GM12878 (cell line): ENCODE data around the gene SLC43A3. TPM values are rescaled to one million over a fixed set of nuclear protein-coding genes. Genes with fewer than 3 reads are reported as not detected.
A peak's percentile ranks its signal among the peaks of the same experiment; 100 is the strongest.

ENCODE experiments used
- ATAC-seq: fragments of 200-7000 bp; cut with Tn5 transposase; 3 replicates; pipeline ENCODE4 v1.9.1; 2020; ENCODE audit warnings: mild to moderate bottlenecking, moderate library complexity
- BruUV-seq: library from RNA; stranded (reverse); fragments of 400-500 nt; replicated peaks from 2 replicates; lab custom pipeline; 2021; lab: Mats Ljungman, UMichigan
- CTCF ChIA-PET: fragments of 300-600 bp; sonication (Branson Sonifier 250); formaldehyde crosslinking; extraction: SDS; loops from one replicate; lab custom pipeline; 2021; ENCODE audit warnings: inconsistent platforms; lab: Yijun Ruan, JAX
- POLR2A ChIA-PET: fragments of 350-600 bp; formaldehyde crosslinking; extraction: SDS; loops from one replicate; lab custom pipeline; 2021; ENCODE audit warnings: inconsistent platforms; lab: Charles Lee
- RAD21 ChIA-PET: fragments of 300-600 bp; sonication (Branson Sonifier 250); formaldehyde crosslinking; loops from one replicate; lab custom pipeline; 2023; ENCODE audit warnings: antibody characterized with exemption; ENCODE audit not compliant: unreplicated experiment; lab: Charles Lee
- SMC1A ChIA-PET: fragments of 300-600 bp; sonication (Branson Sonifier 250); formaldehyde crosslinking; loops from one replicate; lab custom pipeline; 2023; ENCODE audit not compliant: unreplicated experiment, uncharacterized antibody; lab: Charles Lee
- DNase-seq: peaks from one replicate; pipeline ENCODE4 v3.0.0-alpha.2; 2011; ENCODE audit warnings: low read depth, low spot score
- FAIRE-seq: peaks from 3 replicates; lab custom pipeline; 2011; peaks lifted over from hg19 to GRCh38; lab: Jason Lieb, UNC
- H2AFZ ChIP-seq: 2 replicates; pipeline ENCODE4 v1.6.0; 2011; ENCODE audit warnings: low read depth, low read length, control low read depth; ENCODE audit not compliant: control insufficient read depth
- H3K27ac ChIP-seq: 2 replicates; pipeline ENCODE4 v1.5.1; 2011; ENCODE audit warnings: control low read depth; ENCODE audit not compliant: control insufficient read depth, insufficient read depth
- H3K27me3 ChIP-seq, 2 experiments: replicated peaks in 1 of 2; 2 replicates each; pipeline versions ENCODE4 v1.6.0 to v1.6.1; 2011; ENCODE audit warnings: low read length in 1 of 2; ENCODE audit not compliant: control insufficient read depth in 2 of 2, insufficient read depth in 2 of 2
- H3K36me3 ChIP-seq, 2 experiments: 2 replicates each; pipeline ENCODE4 v1.5.1; 2011; ENCODE audit warnings: low read length in 1 of 2; ENCODE audit not compliant: control insufficient read depth in 2 of 2, insufficient read depth in 2 of 2
- H3K4me1 ChIP-seq: 2 replicates; pipeline ENCODE4 v1.6.1; 2011; ENCODE audit warnings: mild to moderate bottlenecking, low read length, moderate library complexity, mixed read lengths; ENCODE audit not compliant: control insufficient read depth, insufficient read depth
- H3K4me2 ChIP-seq: 2 replicates; pipeline ENCODE4 v1.6.0; 2011; ENCODE audit warnings: control low read depth; ENCODE audit not compliant: control insufficient read depth, insufficient read depth
- H3K4me3 ChIP-seq: fragments of 200-600 bp; sonication (generic); 2 replicates; pipeline ENCODE4 v1.5.1; 2016
- H3K79me2 ChIP-seq: 2 replicates; pipeline ENCODE4 v1.6.0; 2011; ENCODE audit warnings: low read length; ENCODE audit not compliant: control insufficient read depth, insufficient read depth
- H3K9ac ChIP-seq: 2 replicates; pipeline ENCODE4 v1.8.0; 2011; ENCODE audit warnings: low read length, control low read depth, mixed read lengths; ENCODE audit not compliant: control insufficient read depth, insufficient read depth
- H3K9me3 ChIP-seq: replicated peaks from 3 replicates; pipeline ENCODE4 v1.5.1; 2011; ENCODE audit warnings: mild to moderate bottlenecking, low read length; ENCODE audit not compliant: control insufficient read depth, insufficient read depth
- H4K20me1 ChIP-seq: 2 replicates; pipeline ENCODE4 v1.6.0; 2011; ENCODE audit not compliant: control insufficient read depth, insufficient read depth
- FOXM1 ChIP-seq: IDR thresholded peaks from 2 replicates; pipeline ENCODE4 v1.6.1; 2012; ENCODE audit warnings: low read depth, mild to moderate bottlenecking, inconsistent platforms, low read length, moderate library complexity
- HDAC2 ChIP-seq: fragments of 200-600 bp; sonication (generic); IDR thresholded peaks from 2 replicates; pipeline ENCODE4 v1.6.1; 2017
- HSF1 ChIP-seq: fragments of 150-350 bp; IDR thresholded peaks from 2 replicates; pipeline ENCODE4 v1.6.1; 2014; ENCODE audit warnings: mild to moderate bottlenecking, low read depth, low read length
- KDM1A ChIP-seq: fragments of 200-600 bp; sonication (generic); IDR thresholded peaks from 2 replicates; pipeline ENCODE4 v1.6.1; 2016; ENCODE audit warnings: borderline replicate concordance
- MEF2B ChIP-seq: fragments of 450-650 bp; IDR thresholded peaks from 2 replicates; pipeline ENCODE4 v1.6.1; 2018; ENCODE audit warnings: mild to moderate bottlenecking, moderate library complexity; ENCODE audit not compliant: partially characterized antibody, poor library complexity, severe bottlenecking
- NFXL1 ChIP-seq: fragments of 450-650 bp; IDR thresholded peaks from 2 replicates; pipeline ENCODE4 v1.6.1; 2017; ENCODE audit warnings: antibody characterized with exemption, mild to moderate bottlenecking, borderline replicate concordance
- SP1 ChIP-seq: IDR thresholded peaks from one replicate; pipeline ENCODE4 v1.6.1; 2011; ENCODE audit warnings: low read depth, low read length
- YY1 ChIP-seq: IDR thresholded peaks from 2 replicates; pipeline ENCODE4 v1.6.1; 2011; ENCODE audit warnings: low read depth, mild to moderate bottlenecking, low read length
- ZNF592 ChIP-seq: fragments of 450-650 bp; IDR thresholded peaks from 2 replicates; pipeline ENCODE4 v1.6.1; 2017; ENCODE audit warnings: mild to moderate bottlenecking, moderate library complexity
- WGBS: methylation state at CpG from one replicate; pipeline ENCODE4 v1.1.6; 2016; ENCODE audit warnings: low lambda C conversion rate; ENCODE audit not compliant: insufficient replicate concordance, insufficient coverage; ENCODE audit errors: missing lambda C conversion rate; 5-methylcytosine and 5-hydroxymethylcytosine counted together
- in situ Hi-C: fragments of 300-500 bp; cut with MboI; formaldehyde crosslinking; loops from 9 replicates; pipeline ENCODE4 v1.14.3; 2018; ENCODE audit warnings: mixed read lengths
- intact Hi-C: fragments of 100-400 bp; cut with micrococcal nuclease; formaldehyde crosslinking; loops from one replicate; pipeline ENCODE4 v1.14.2; 2022; ENCODE audit not compliant: unreplicated experiment
- polyA plus RNA-seq, 11 experiments: library from polyadenylated mRNA; depleted of rRNA in 4 of 11; unstranded in 6 of 11; stranded (reverse) in 5 of 11; fragments of >200 nt; fragmentation: Nextera tagmentation in 4 of 11; fragmentation: Illumina TruSeq in 1 of 11; extraction: Ambion mirVana in 4 of 11; extraction: Trizol in 1 of 11; gene quantifications; 1 replicate in 1 of 11; 2 replicates in 10 of 11; pipeline versions ENCODE4 v1.2.1 to v1.2.3, GENCODE V29; 2011 to 2016; ENCODE audit warnings: inconsistent platforms in 2 of 11, missing spikeins in 2 of 11, low read depth in 1 of 11
- total RNA-seq, 4 experiments: library from RNA; depleted of rRNA in 3 of 4; stranded (reverse); fragments of >200 nt in 3 of 4; fragmentation: Illumina TruSeq in 1 of 4; extraction: Trizol in 1 of 4; gene quantifications; 2 replicates each; pipeline versions ENCODE4 v1.2.1 to v1.2.3, GENCODE V29; 2013 to 2021
- TF ChIP-seq, protein P1 (sequence below): fragments of 450-650 bp; IDR thresholded peaks from 2 replicates; pipeline ENCODE4 v1.6.1; 2017; ENCODE audit warnings: mild to moderate bottlenecking, low read depth, inconsistent platforms; ENCODE audit not compliant: poor library complexity, severe bottlenecking

The SLC43A3 gene
- total and polyA plus RNA-seq, 10 of the 15 experiments (the other 5 are each of a cell fraction or from before 2014, with no cell fraction given): 37.5 to 237 (median 132) TPM

DNA sequence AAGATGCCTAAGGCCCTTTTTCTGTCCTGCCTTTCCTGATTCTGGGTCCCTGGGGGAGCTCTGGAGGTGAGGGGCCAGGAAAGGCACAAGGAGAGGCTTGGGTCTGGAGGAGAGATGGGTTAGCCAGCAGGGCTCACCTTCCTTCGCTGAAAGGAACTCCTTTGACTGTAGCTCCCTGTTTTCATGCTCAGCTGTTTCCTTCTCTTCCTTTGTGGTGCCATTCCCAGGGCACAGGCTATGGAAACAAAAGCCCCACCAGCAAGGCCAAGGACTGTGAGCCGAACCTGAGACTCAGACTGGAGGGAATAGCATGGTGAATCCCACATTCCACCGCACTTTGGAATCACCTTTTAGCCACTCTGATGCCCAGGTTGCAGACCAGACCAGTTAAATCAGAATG is 10.5 kb downstream of the SLC43A3 start (continued):
- TF ChIP-seq ZNF592 (no peak), YY1 (no peak), SP1 (no peak), MEF2B (no peak), HSF1 (no peak), NFXL1 (no peak)

- ChIA-PET POLR2A (interaction anchor here (4.4 kb wide), 1 partner anchor 11 kb away, joined by 22 read pairs; no protein-coding TSS in a partner anchor), SMC1A (no interaction called here), RAD21 (no interaction called here), CTCF (no interaction called here)
- Histone ChIP-seq H2AFZ (no peak overlapping the region), H3K4me1 (peaks cover 14% of the 10 kb centered on the region), H3K27me3 (no peaks in the 10 kb centered on the region), H3K4me3 (no peak overlapping the region), H3K27ac (no peak overlapping the region), H4K20me1 (no peaks in the 10 kb centered on the region; the same call in 1 of the 2 replicates), H3K79me2 (peaks cover 32% of the 10 kb centered on the region), H3K9ac (no peak overlapping the region), H3K36me3 (peaks cover 38 to 72% of the 10 kb centered on the region in 2 experiments), H3K9me3 (no peaks in the 10 kb centered on the region; the same call in 2 of the 3 replicates), H3K4me2 (no peak overlapping the region)
- ATAC-seq: peak; percentile 61
- in situ Hi-C loops: no loop called here
- intact Hi-C loops: no loop called here
- WGBS: 87% methylated on average over 11 of the region's 11 CpGs
- TF ChIP-seq FOXM1: no peak
- no peak for TF ChIP-seq KDM1A
- TF ChIP-seq, protein P1, sequence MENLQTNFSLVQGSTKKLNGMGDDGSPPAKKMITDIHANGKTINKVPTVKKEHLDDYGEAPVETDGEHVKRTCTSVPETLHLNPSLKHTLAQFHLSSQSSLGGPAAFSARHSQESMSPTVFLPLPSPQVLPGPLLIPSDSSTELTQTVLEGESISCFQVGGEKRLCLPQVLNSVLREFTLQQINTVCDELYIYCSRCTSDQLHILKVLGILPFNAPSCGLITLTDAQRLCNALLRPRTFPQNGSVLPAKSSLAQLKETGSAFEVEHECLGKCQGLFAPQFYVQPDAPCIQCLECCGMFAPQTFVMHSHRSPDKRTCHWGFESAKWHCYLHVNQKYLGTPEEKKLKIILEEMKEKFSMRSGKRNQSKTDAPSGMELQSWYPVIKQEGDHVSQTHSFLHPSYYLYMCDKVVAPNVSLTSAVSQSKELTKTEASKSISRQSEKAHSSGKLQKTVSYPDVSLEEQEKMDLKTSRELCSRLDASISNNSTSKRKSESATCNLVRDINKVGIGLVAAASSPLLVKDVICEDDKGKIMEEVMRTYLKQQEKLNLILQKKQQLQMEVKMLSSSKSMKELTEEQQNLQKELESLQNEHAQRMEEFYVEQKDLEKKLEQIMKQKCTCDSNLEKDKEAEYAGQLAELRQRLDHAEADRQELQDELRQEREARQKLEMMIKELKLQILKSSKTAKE: no peak
- no peak for TF ChIP-seq HDAC2
- BruUV-seq: no TSS peak
- FAIRE-seq: no peak
- no peak for DNase-seq
Observed at GRCh38 chr11:57414612-57415212, 12.2 kb downstream of the SLC43A3 start.
